ENCODE results near the gene PKP1. TPM values are rescaled to one million over a fixed set of nuclear protein-coding genes. Genes with fewer than 3 reads are reported as not detected.

Gene PKP1
- polyA plus RNA-seq, 1 experiment, result 0.05 TPM

GRCh38 chr1:201378804-201379203, 95.5 kb downstream of the PKP1 start:
- no peak overlapping the region for H3K4me3 ChIP-seq (ENCODE audit: low read depth, low read length)
- no peak for TF ChIP-seq CTCF (IDR thresholded peaks at IDR 0.05; ENCODE audit: insufficient read depth, low read depth, low read length)
- CTCF ChIA-PET, result interaction anchor here (0.6 to 0.7 kb wide), 2 partner anchors 31 to 64 kb away, joined by 3 read pairs; no protein-coding TSS in a partner anchor
- H3K36me3 ChIP-seq (ENCODE audit: control insufficient read depth, insufficient read depth, low read length), result no peaks in the 10 kb centered on the region
- H3K27me3 ChIP-seq (ENCODE audit: control insufficient read depth, insufficient read depth, low read length), result peaks cover 14% of the 10 kb centered on the region
- POLR2A ChIA-PET, result interaction anchor here (0.6 to 0.7 kb wide), 2 partner anchors 32 to 96 kb away, joined by 3 read pairs; no protein-coding TSS in a partner anchor
- no peak for DNase-seq (ENCODE audit: low read depth)

DNA sequence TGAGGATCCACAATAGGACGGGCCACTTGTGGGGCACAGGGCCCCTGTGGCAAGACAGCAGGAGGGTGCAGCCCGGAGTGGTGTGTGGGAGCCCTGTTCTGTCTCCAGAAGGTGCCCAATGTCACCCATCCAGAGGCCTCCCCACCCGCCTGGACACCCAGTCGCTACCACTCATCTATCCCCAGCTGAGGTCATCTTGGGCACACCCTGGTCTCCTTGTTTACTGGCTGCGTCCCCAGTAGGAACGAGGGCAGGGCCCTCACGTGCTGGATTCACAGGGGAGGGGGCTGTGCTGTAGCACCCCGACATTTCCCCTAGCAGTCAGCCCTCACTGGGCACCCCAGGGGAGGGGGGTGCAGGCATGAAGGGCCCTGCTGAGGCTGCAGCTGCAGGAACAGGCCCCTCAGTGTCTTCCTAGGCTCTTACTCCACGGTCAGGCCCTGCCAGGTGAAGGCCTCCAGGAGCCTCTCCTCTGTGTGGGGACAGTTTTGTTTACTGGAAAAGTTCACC, 96.5 kb downstream of the PKP1 start:
- Histone ChIP-seq H3K4me3 (ENCODE audit: low read depth, low read length) (no peak overlapping the region), H3K27me3 (ENCODE audit: control insufficient read depth, insufficient read depth, low read length) (peaks cover 9% of the 10 kb centered on the region), H3K36me3 (ENCODE audit: control insufficient read depth, insufficient read depth, low read length) (no peaks in the 10 kb centered on the region)
- no peak for TF ChIP-seq CTCF (IDR thresholded peaks at IDR 0.05; ENCODE audit: insufficient read depth, low read depth, low read length)
- no peak for DNase-seq (ENCODE audit: low read depth)
- ChIA-PET CTCF (no interaction called here), POLR2A (no interaction called here)

DNA sequence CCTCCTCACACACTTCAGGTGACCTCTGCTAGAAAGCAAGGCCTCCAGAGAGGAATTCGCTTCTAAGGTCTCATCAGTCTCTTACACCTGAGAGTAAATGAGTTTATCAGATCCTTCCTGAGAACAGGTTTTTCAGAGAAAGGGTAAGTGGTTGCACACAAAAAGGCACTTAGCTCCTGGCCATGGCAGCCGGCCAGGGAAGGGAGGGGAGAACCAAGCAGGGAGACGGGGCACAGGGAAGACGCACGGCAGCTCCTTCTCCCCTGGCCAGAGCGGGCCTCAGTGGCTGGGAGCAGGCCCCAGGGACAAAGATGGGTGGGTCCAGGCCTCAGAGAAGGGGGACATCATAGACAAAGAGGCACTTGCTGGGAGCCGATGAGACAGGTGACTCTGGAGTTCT, 97.8 kb downstream of the PKP1 start:
- no peak overlapping the region for H3K4me3 ChIP-seq (ENCODE audit: low read depth, low read length)
- CTCF ChIA-PET, result interaction anchor here (0.5 to 1.6 kb wide), 4 partner anchors 16 to 34 kb away, joined by 3 to 4 read pairs (median 4); no protein-coding TSS in a partner anchor
- POLR2A ChIA-PET, result no interaction called here
- no peak for DNase-seq (ENCODE audit: low read depth)
- no peaks in the 10 kb centered on the region for H3K36me3 ChIP-seq (ENCODE audit: control insufficient read depth, insufficient read depth, low read length)
- TF ChIP-seq CTCF (IDR thresholded peaks at IDR 0.05; ENCODE audit: insufficient read depth, low read depth, low read length), result no peak
- H3K27me3 ChIP-seq (ENCODE audit: control insufficient read depth, insufficient read depth, low read length), result no peaks in the 10 kb centered on the region

Other genes starting within 250 kb of the PKP1 start
- not detected in 2 replicates for gene CACNA1S, start 171.1 kb upstream of the PKP1 start, polyA plus RNA-seq (2011; rRNA removed)
- 0.06 TPM in 1 of 2 replicates, not detected in the other for gene ASCL5, start 156.3 kb upstream of the PKP1 start, polyA plus RNA-seq (2011; rRNA removed)
- 121 and 171 TPM in 2 replicates for gene TMEM9, start 129.0 kb upstream of the PKP1 start, polyA plus RNA-seq (2011; rRNA removed)
- not detected in 2 replicates for gene IGFN1, start 92.7 kb upstream of the PKP1 start, polyA plus RNA-seq (2011; rRNA removed)
- gene TNNT2, start 94.2 kb downstream of the PKP1 start, polyA plus RNA-seq (2011; rRNA removed), result not detected in 2 replicates
- not detected in 2 replicates for gene LAD1, start 115.8 kb downstream of the PKP1 start, polyA plus RNA-seq (2011; rRNA removed)
- 0.17 TPM in 1 of 2 replicates, not detected in the other for gene TNNI1, start 138.2 kb downstream of the PKP1 start, polyA plus RNA-seq (2011; rRNA removed)
- gene PHLDA3, start 185.7 kb downstream of the PKP1 start, polyA plus RNA-seq (2011; rRNA removed), result 87.3 and 130 TPM in 2 replicates
- 720 and 957 TPM in 2 replicates for gene CSRP1, start 223.6 kb downstream of the PKP1 start, polyA plus RNA-seq (2011; rRNA removed)

All from BJ (cell line).